ENCODE results near the gene TRPV6.

DNA sequence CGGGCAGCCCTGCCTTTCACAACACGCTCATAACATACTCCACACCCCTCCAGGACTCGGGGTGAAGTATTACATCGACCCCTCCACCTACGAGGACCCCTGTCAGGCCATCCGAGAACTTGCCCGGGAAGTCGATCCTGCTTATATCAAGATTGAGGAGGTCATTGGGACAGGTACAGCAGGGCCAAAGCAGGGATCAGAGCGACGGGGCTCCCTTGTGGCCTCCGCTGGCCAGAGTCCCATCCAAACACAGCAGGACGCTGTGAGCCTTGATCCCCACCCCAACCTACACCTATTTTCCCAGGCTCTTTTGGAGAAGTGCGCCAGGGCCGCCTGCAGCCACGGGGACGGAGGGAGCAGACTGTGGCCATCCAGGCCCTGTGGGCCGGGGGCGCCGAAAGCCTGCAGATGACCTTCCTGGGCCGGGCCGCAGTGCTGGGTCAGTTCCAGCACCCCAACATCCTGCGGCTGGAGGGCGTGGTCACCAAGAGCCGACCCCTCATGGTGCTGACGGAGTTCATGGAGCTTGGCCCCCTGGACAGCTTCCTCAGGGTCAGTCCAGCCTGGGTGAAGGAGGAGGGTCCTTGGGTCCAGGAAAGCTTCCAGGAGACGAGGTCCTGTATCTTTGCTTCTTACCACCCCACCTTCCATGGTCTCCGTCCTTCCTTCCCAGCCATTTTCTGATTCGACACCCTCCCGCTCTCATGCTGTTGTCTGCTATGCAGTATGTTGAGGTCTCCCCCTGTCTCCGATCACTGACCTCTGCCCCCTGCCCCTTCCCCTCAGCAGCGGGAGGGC, 17.2 kb downstream of the TRPV6 start:
- TF ChIP-seq MAX (IDR thresholded peaks at IDR 0.05) (no peak), CREB1 (IDR thresholded peaks at IDR 0.05; ENCODE audit: low read depth) (no peak)
